ENCODE data around the gene EBLN2. TPM values are rescaled to one million over a fixed set of nuclear protein-coding genes. Genes with fewer than 3 reads are reported as not detected.
A peak's percentile ranks its signal among the peaks of the same experiment; 100 is the strongest.

The EBLN2 gene
- polyA plus RNA-seq, 3 donors = 0.27 to 4.6 (median 0.40) TPM

- intact Hi-C loops (cut with micrococcal nuclease) = no loop called here
- WGBS (ENCODE audit: insufficient coverage) = 100% methylated on average over 2 of the region's 6 CpGs
- Mint-ChIP-seq H3K4me3 (peak overlapping the region in 1 of 2 donors; percentile 24), H3K36me3 (peaks cover 10 to 24% of the 10 kb centered on the region in 2 donors), H3K27me3 (ENCODE audit: low read depth in 3 of 3) (peaks cover 0 to 2% (median 0%) of the 10 kb centered on the region in 3 donors), H3K4me1 (peaks cover 13% of the 10 kb centered on the region), H3K9me3 (no peaks in the 10 kb centered on the region), H3K27ac (peak overlapping the region in 1 of 7 donors; percentile 40)
- no peak for TF ChIP-seq CTCF (IDR thresholded peaks at IDR 0.05)
- peaks cover 15 to 23% of the 10 kb centered on the region in 2 donors for H3K36me3 ChIP-seq (replicated peaks in 1 of 2; ENCODE audit: control insufficient read depth in 1 of 2, insufficient read depth in 2 of 2, low read length in 2 of 2)
- no peak overlapping the region for H2AFZ ChIP-seq (ENCODE audit: insufficient read depth, low read depth, low read length, poor library complexity, severe bottlenecking)
- peaks cover 98% of the 10 kb centered on the region for H3K79me2 ChIP-seq (ENCODE audit: insufficient read depth, low read length)
- peaks cover 95% of the 10 kb centered on the region for H4K20me1 ChIP-seq (ENCODE audit: insufficient read depth, low read length)
- no peaks in the 10 kb centered on the region for H3K27me3 ChIP-seq (ENCODE audit: control insufficient read depth in 2 of 2, insufficient read depth in 2 of 2, low read length in 2 of 2)
- peak in 1 of 3 donors; percentile 17 for DNase-seq
- no peak overlapping the region for H3K4me2 ChIP-seq (replicated peaks; ENCODE audit: extremely low read depth, low read length, poor library complexity, severe bottlenecking)
- H3K4me3 ChIP-seq (replicated peaks in 1 of 3; ENCODE audit: low read depth in 2 of 3, low read length in 3 of 3) = no peak overlapping the region
- H3K9ac ChIP-seq (ENCODE audit: insufficient read depth, low read length, poor library complexity, severe bottlenecking) = no peak overlapping the region
- H3K9me3 ChIP-seq (replicated peaks in 1 of 2; ENCODE audit: control insufficient read depth in 1 of 2, insufficient read depth in 1 of 2, low read length in 2 of 2) = no peaks in the 10 kb centered on the region
- H3K4me1 ChIP-seq (ENCODE audit: control insufficient read depth in 1 of 2, insufficient read depth in 2 of 2, low read length in 2 of 2) = no peaks in the 10 kb centered on the region
- no peak overlapping the region for H3K27ac ChIP-seq (ENCODE audit: low read depth in 1 of 2, low read length in 2 of 2)
Observed at GRCh38 chr3:73045391-73045790, 16.1 kb upstream of the EBLN2 start.

- no CpG with 5 or more reads among the region's 2 CpGs for WGBS (ENCODE audit: insufficient coverage)
- DNase-seq = no peak
- Mint-ChIP-seq H3K27me3 (ENCODE audit: low read depth in 3 of 3) (peaks cover 0 to 2% (median 0%) of the 10 kb centered on the region in 3 donors), H3K4me1 (peaks cover 12% of the 10 kb centered on the region), H3K9me3 (no peaks in the 10 kb centered on the region), H3K36me3 (peaks cover 12 to 32% of the 10 kb centered on the region in 2 donors), H3K4me3 (no peak overlapping the region), H3K27ac (no peak overlapping the region)
- no peak for TF ChIP-seq CTCF (IDR thresholded peaks at IDR 0.05)
- no peaks in the 10 kb centered on the region for H3K27me3 ChIP-seq (ENCODE audit: control insufficient read depth in 2 of 2, insufficient read depth in 2 of 2, low read length in 2 of 2)
- H3K4me1 ChIP-seq (ENCODE audit: control insufficient read depth in 1 of 2, insufficient read depth in 2 of 2, low read length in 2 of 2) = no peaks in the 10 kb centered on the region
- intact Hi-C loops (cut with micrococcal nuclease) = no loop called here
- H4K20me1 ChIP-seq (ENCODE audit: insufficient read depth, low read length) = peaks cover 87% of the 10 kb centered on the region
- H3K4me3 ChIP-seq (replicated peaks in 1 of 3; ENCODE audit: low read depth in 2 of 3, low read length in 3 of 3) = no peak overlapping the region
- no peak overlapping the region for H3K27ac ChIP-seq (ENCODE audit: low read depth in 1 of 2, low read length in 2 of 2)
- H3K9ac ChIP-seq (ENCODE audit: insufficient read depth, low read length, poor library complexity, severe bottlenecking) = no peak overlapping the region
- no peaks in the 10 kb centered on the region for H3K9me3 ChIP-seq (replicated peaks in 1 of 2; ENCODE audit: control insufficient read depth in 1 of 2, insufficient read depth in 1 of 2, low read length in 2 of 2)
- H2AFZ ChIP-seq (ENCODE audit: insufficient read depth, low read depth, low read length, poor library complexity, severe bottlenecking) = no peak overlapping the region
- peaks cover 17 to 29% of the 10 kb centered on the region in 2 donors for H3K36me3 ChIP-seq (replicated peaks in 1 of 2; ENCODE audit: control insufficient read depth in 1 of 2, insufficient read depth in 2 of 2, low read length in 2 of 2)
- H3K4me2 ChIP-seq (replicated peaks; ENCODE audit: extremely low read depth, low read length, poor library complexity, severe bottlenecking) = no peak overlapping the region
- peaks cover 98% of the 10 kb centered on the region for H3K79me2 ChIP-seq (ENCODE audit: insufficient read depth, low read length)
Observed at GRCh38 chr3:73046195-73046594, 15.3 kb upstream of the EBLN2 start.

All from CD14-positive monocyte (primary cell).